HG03025 (cell line): ENCODE results near the gene HOOK2.
"Not testable (repeated sequence)": the region's sequence is repeated elsewhere in the genome, so short reads cannot be mapped to it uniquely, and the experiment has no call there.

Experiments
- ATAC-seq: cut with Tn5 transposase; IDR thresholded peaks from one replicate; pipeline ENCODE4 v1.9.1; 2021; ENCODE audit warnings: mild to moderate bottlenecking, moderate library complexity; ENCODE audit not compliant: unreplicated experiment, low FRiP score

HOOK2 gene

GRCh38 chr19:12756150-12756883 is 19.0 kb downstream of the HOOK2 start:
- ATAC-seq, result no peak

- no peak for ATAC-seq
Observed at GRCh38 chr19:12754465-12755196, 20.7 kb downstream of the HOOK2 start.

- ATAC-seq, result no peak
Observed at GRCh38 chr19:12752056-12752781, 23.1 kb downstream of the HOOK2 start.

GRCh38 chr19:12751635-12752034 is 23.7 kb downstream of the HOOK2 start, which contains the start of gene BEST2:
Gene BEST2 (plus strand): TSS chr19:12751791. CDS start chr19:12752593, 802 bp downstream.
- no peak for ATAC-seq

GRCh38 chr19:12750851-12751250 is 24.5 kb downstream of the HOOK2 start:
- ATAC-seq, result no peak

GRCh38 chr19:12749938-12750521 is 25.3 kb downstream of the HOOK2 start:
- no peak for ATAC-seq

GRCh38 chr19:12748489-12748888 is 26.9 kb downstream of the HOOK2 start:
- no peak for ATAC-seq

- no peak for ATAC-seq
Observed at GRCh38 chr19:12745166-12745897, 30.0 kb downstream of the HOOK2 start.

- ATAC-seq, result no peak
Observed at GRCh38 chr19:12737835-12738351, 37.5 kb downstream of the HOOK2 start.

- peak; percentile 61 for ATAC-seq
Observed at GRCh38 chr19:12736995-12737834, 38.1 kb downstream of the HOOK2 start, which contains the start of gene GET3. Gene GET3 (plus strand): TSS chr19:12737497. CDS start chr19:12737506, 9 bp downstream.

- no peak for ATAC-seq
Observed at GRCh38 chr19:12733369-12734214, 41.8 kb downstream of the HOOK2 start.

- no peak for ATAC-seq
Observed at GRCh38 chr19:12731337-12731736, 44.0 kb downstream of the HOOK2 start.

- no peak for ATAC-seq
Observed at GRCh38 chr19:12730064-12730463, 45.3 kb downstream of the HOOK2 start.

- no peak for ATAC-seq
Observed at GRCh38 chr19:12727745-12728433, 47.5 kb downstream of the HOOK2 start.

- ATAC-seq, result no peak
Observed at GRCh38 chr19:12726988-12727316, 48.4 kb downstream of the HOOK2 start.

- ATAC-seq, result not testable (repeated sequence)
Observed at GRCh38 chr19:12725612-12726011, 49.7 kb downstream of the HOOK2 start.

- no peak for ATAC-seq
Observed at GRCh38 chr19:12723641-12724426, 51.5 kb downstream of the HOOK2 start, which contains the start of gene TNPO2. Gene TNPO2 (minus strand): TSS chr19:12723932. CDS start chr19:12720977, 2,955 bp downstream.
